Calu3 (cell line): Measurements from ENCODE around the gene GART. TPM values are rescaled to one million over a fixed set of nuclear protein-coding genes. Genes with fewer than 3 reads are reported as not detected.
A peak's percentile ranks its signal among the peaks of the same experiment; 100 is the strongest.

Experiments
- BruUV-seq: library from RNA; stranded (reverse); fragments of 400-500 nt; replicated peaks from 2 replicates; lab custom pipeline; 2021; lab: Mats Ljungman, UMichigan
- CTCF ChIA-PET: fragments of 300-600 bp; sonication (Branson Sonifier 250); formaldehyde crosslinking; loops from one replicate; lab custom pipeline; 2022; ENCODE audit warnings: antibody characterized with exemption; lab: Charles Lee
- DNase-seq: peaks from one replicate; pipeline ENCODE4 v3.0.0; 2022
- H3K27ac Mint-ChIP-seq: one replicate; pipeline ENCODE4 v1.8.0; 2022; ENCODE audit warnings: mixed read lengths; ENCODE audit not compliant: unreplicated experiment
- H3K27me3 Mint-ChIP-seq: one replicate; pipeline ENCODE4 v1.8.0; 2022; ENCODE audit warnings: mixed read lengths; ENCODE audit not compliant: unreplicated experiment
- H3K36me3 Mint-ChIP-seq: one replicate; pipeline ENCODE4 v1.8.0; 2022; ENCODE audit warnings: mild to moderate bottlenecking, moderate library complexity, mixed read lengths; ENCODE audit not compliant: insufficient read depth, unreplicated experiment
- H3K4me1 Mint-ChIP-seq: one replicate; pipeline ENCODE4 v1.8.0; 2022; ENCODE audit warnings: mild to moderate bottlenecking, low read depth, mixed read lengths; ENCODE audit not compliant: unreplicated experiment
- H3K4me3 Mint-ChIP-seq: one replicate; pipeline ENCODE4 v1.8.0; 2022; ENCODE audit warnings: mild to moderate bottlenecking, low read depth, moderate library complexity, mixed read lengths; ENCODE audit not compliant: unreplicated experiment
- H3K9me3 Mint-ChIP-seq: one replicate; pipeline ENCODE4 v1.8.0; 2022; ENCODE audit warnings: low read depth, mixed read lengths; ENCODE audit not compliant: unreplicated experiment
- intact Hi-C: fragments of 100-400 bp; cut with micrococcal nuclease; formaldehyde crosslinking; loops from one replicate; pipeline ENCODE4 v1.10.0; 2022; ENCODE audit not compliant: unreplicated experiment
- total RNA-seq: library from RNA; stranded (reverse); gene quantifications from 2 replicates; pipeline ENCODE4 v1.2.3, GENCODE V29; 2022
- TF ChIP-seq, protein P1 (sequence below): fragments of 200-600 bp; IDR thresholded peaks from one replicate; pipeline ENCODE4 v1.8.0; 2022; ENCODE audit warnings: antibody characterized with exemption; ENCODE audit not compliant: unreplicated experiment

Gene GART
- total RNA-seq, 1 experiment from 2014 or later: 102 TPM

DNA sequence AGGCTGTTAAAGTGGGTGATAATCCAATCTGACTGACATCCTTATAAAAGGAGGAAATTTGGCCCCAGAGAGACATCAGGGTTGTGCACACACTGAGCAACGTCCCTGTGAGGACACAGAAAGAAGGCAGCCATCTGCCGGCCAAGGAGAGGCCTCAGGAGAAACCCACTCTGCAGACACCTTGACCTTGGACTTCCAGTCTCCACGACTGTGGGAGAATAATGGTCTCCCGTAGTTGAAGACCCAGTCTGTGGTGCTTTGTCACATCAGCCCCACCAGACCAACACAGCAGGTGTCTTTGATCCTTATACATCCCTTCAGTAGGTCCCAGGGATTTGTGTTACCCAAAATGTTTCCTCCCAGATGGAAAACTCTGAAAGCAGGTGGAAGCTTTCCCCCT lies 46.2 kb downstream of the GART start:
- no peak overlapping the region for H3K4me3 Mint-ChIP-seq
- CTCF ChIA-PET: no interaction called here
- H3K4me1 Mint-ChIP-seq: peaks cover 7% of the 10 kb centered on the region
- no peak for DNase-seq
- BruUV-seq: no TSS peak
- TF ChIP-seq, protein P1, sequence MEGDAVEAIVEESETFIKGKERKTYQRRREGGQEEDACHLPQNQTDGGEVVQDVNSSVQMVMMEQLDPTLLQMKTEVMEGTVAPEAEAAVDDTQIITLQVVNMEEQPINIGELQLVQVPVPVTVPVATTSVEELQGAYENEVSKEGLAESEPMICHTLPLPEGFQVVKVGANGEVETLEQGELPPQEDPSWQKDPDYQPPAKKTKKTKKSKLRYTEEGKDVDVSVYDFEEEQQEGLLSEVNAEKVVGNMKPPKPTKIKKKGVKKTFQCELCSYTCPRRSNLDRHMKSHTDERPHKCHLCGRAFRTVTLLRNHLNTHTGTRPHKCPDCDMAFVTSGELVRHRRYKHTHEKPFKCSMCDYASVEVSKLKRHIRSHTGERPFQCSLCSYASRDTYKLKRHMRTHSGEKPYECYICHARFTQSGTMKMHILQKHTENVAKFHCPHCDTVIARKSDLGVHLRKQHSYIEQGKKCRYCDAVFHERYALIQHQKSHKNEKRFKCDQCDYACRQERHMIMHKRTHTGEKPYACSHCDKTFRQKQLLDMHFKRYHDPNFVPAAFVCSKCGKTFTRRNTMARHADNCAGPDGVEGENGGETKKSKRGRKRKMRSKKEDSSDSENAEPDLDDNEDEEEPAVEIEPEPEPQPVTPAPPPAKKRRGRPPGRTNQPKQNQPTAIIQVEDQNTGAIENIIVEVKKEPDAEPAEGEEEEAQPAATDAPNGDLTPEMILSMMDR: no peak
- no peak overlapping the region for H3K27ac Mint-ChIP-seq
- H3K36me3 Mint-ChIP-seq: peaks cover 22% of the 10 kb centered on the region
- no peaks in the 10 kb centered on the region for H3K9me3 Mint-ChIP-seq
- H3K27me3 Mint-ChIP-seq: peaks cover 26% of the 10 kb centered on the region
- intact Hi-C loops: no loop called here

DNA sequence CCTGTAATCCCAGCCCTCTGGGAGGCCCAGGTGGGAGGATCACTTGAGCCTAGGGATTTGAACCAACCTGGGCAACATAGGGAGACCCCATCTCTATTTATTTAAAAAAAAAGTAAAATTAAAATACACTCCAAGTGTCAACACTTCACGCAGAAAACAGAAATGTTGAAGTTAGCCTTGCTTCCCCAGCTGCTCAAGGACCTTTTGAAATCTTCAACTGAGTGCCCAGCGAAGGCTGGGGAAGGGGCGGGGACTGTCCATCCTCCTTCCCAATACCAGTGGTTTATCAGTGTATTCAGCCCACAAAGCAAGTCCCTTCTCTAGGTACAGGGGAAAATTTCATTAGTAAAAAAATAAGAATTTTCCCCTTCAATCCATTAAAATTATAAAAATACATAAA lies 48.2 kb downstream of the GART start:
- Mint-ChIP-seq H3K4me1 (peaks cover 7% of the 10 kb centered on the region), H3K27me3 (peaks cover 26% of the 10 kb centered on the region), H3K36me3 (peaks cover 17% of the 10 kb centered on the region), H3K27ac (no peak overlapping the region), H3K9me3 (no peaks in the 10 kb centered on the region), H3K4me3 (no peak overlapping the region)
- intact Hi-C loops: no loop called here
- no TSS peak for BruUV-seq
- CTCF ChIA-PET: no interaction called here
- TF ChIP-seq, protein P1: no peak
- DNase-seq: no peak

DNA sequence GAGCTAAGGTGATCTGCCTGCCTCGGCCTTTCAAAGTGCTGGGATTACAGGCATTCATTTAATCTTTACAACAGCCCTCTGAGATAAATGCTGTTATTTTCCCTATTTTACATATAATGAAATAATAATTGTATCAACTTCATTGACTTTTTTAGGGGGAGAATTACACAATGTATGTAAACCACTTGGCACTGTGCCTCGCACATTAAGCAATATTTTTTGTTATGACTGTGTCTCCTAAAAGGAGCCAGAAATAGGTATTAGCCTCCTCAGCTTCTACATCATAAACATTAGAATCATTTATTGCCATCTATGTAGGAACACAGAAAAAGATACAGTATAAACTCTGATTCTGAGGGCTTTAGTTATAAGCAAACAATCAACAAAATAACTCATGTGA lies 49.3 kb downstream of the GART start:
- Mint-ChIP-seq H3K36me3 (peaks cover 17% of the 10 kb centered on the region), H3K27ac (no peak overlapping the region), H3K4me3 (peak overlapping the region; percentile 81), H3K27me3 (peaks cover 26% of the 10 kb centered on the region), H3K4me1 (peaks cover 7% of the 10 kb centered on the region), H3K9me3 (no peaks in the 10 kb centered on the region)
- DNase-seq: no peak
- TF ChIP-seq, protein P1: no peak
- intact Hi-C loops: no loop called here
- CTCF ChIA-PET: interaction anchor here (0.7 kb wide), 1 partner anchor 25 kb away, joined by 3 read pairs; no protein-coding TSS in a partner anchor
- no TSS peak for BruUV-seq

DNA sequence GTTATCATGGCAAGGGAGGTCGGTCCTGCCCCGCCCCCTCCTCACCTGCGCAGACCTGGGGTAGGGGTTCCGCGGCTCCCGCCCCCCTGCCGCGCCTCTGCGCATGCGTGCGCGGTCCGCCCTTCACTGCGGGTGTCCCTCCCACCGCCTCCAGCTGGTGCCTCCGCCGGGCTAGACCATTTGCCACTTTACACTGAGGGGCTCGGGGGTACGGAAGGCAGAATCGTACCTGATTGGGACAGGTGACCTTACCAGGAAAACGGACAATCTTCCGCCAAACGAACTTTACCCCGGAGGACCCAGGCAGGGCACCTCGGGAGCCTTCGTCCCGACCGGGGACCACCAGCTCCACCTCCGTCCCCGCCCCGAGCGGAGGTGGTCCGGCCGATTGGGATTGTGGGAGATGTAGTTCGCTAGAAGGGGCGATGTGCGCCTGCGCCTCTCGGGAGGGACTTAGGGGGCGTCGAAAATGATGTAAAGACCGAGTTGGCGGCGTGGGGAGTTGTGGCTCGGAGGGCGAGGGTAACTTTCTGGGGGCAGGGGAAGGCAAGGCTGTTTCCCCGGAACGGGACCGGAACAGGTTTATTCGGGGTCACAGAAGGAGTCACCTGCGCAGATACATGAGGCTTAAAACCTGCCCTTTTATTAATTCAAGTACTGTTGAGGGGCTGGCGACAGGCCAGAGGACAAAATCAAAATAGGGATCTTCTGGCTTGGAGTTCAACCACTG lies 50.4 kb downstream of the GART start, which contains the start of gene DNAJC28:
DNAJC28 (minus strand) TSS at position 344 of the 730 bp plus-strand sequence. CDS start 2,323 bp downstream, outside the sequence.
- peaks cover 22% of the 10 kb centered on the region for H3K27me3 Mint-ChIP-seq
- peak within 1 kb of the TSS; percentile 24 for H3K27ac Mint-ChIP-seq
- H3K9me3 Mint-ChIP-seq: no peaks in the 10 kb centered on the region
- peaks cover 5% of the 10 kb centered on the region for H3K4me1 Mint-ChIP-seq
- peaks cover 17% of the 10 kb centered on the region for H3K36me3 Mint-ChIP-seq
- BruUV-seq: no TSS peak
- intact Hi-C loops: no loop called here
- peak within 1 kb of the TSS; percentile 81 for H3K4me3 Mint-ChIP-seq
- TF ChIP-seq, protein P1: no peak
- CTCF ChIA-PET: interaction anchor here (0.6 to 1.3 kb wide), 3 partner anchors 11 to 196 kb away, joined by 4 to 6 read pairs (median 5); partner anchors contain the start of gene TMEM50B
- peak; percentile 87 for DNase-seq
